BLaER1 treated with 17β-estradiol and CSF1 and Interleukin-3, amounts not matched to agents 10 nM and 100 nM (cell line): Measurements from ENCODE around the gene PRKAR1A.

Experiments used
- H3K27ac ChIP-seq, 11 experiments: shearing (Covaris generic); formaldehyde crosslinking; 2 replicates each; pipeline ENCODE4 v1.8.1; 2022
- H3K27me3 ChIP-seq, 11 experiments: shearing (Covaris generic); formaldehyde crosslinking; 2 replicates each; pipeline ENCODE4 v1.8.1; 2022
- H3K36me3 ChIP-seq, 11 experiments: shearing (Covaris generic); formaldehyde crosslinking; 2 replicates each; pipeline ENCODE4 v1.8.1; 2022
- H3K4me1 ChIP-seq, 10 experiments: shearing (Covaris generic); formaldehyde crosslinking; 2 replicates each; pipeline ENCODE4 v1.8.1; 2022
- H3K4me2 ChIP-seq, 11 experiments: shearing (Covaris generic); formaldehyde crosslinking; 2 replicates each; pipeline ENCODE4 v1.8.1; 2022
- H3K4me3 ChIP-seq, 10 experiments: shearing (Covaris generic); formaldehyde crosslinking; 2 replicates each; pipeline ENCODE4 v1.8.1; 2022
- H3K9ac ChIP-seq, 11 experiments: shearing (Covaris generic); formaldehyde crosslinking; 2 replicates each; pipeline ENCODE4 v1.8.1; 2022
- H3K9me3 ChIP-seq, 11 experiments: shearing (Covaris generic); formaldehyde crosslinking; replicated peaks in 1 of 11; 2 replicates each; pipeline ENCODE4 v1.8.1; 2022
- H4K20me1 ChIP-seq, 11 experiments: shearing (Covaris generic); formaldehyde crosslinking; 2 replicates each; pipeline ENCODE4 v1.8.1; 2022
- Cebpa-rat ChIP-seq, 11 experiments: shearing (Covaris generic); IDR thresholded peaks; 2 replicates each; pipeline ENCODE4 v1.8.1; 2022

The PRKAR1A gene

DNA sequence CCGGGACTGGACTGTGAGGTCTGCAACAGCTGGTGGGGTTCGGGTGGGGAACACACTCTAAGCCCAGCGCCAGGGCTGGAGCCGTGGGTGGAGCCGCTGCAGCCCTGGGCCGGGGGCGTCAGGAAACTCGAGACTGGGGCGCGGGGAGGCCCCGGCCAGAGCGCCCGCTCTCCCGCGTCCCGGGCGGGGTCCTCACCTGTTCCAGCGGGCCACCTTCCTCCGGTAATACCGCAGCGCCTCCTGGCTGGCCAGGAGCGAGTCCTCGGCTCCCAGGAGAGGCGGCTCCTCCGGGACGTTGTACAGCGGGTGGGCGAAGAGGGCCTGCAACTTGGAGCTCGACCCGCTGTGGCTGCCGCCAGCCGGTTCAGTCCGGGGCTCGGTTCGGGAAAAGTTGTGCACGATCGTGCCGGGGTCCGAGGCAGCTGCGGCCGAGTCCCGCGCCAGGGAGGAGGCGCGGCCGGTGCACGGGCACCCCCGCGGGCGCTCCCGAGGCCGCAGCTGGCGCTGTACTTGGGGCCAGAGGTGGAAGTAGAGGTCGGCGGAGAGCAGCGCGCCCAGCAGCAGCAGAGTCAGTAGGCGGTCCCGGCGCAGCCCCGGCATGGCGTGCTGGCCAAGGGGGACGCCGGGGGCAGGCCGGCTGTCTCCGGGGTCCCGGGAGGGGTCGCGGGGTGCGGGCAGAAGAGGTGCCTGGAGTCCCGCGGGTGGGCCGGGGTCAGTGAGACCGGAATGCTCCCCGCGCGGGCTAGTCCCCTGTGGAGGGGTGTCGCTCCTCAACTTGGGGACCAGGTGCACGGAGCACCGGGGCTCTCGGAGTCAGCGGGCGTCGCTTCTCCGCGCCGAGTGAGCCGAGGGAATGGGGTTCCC is 88.1 kb downstream of the PRKAR1A start:
- Histone ChIP-seq H3K4me2 (peak overlapping the region in 2 of 11 experiments; percentile 19 to 33; a peak in 1 of 22 replicates), H3K27me3 (peaks cover 19 to 31% (median 26%) of the 10 kb centered on the region in 11 experiments), H3K9ac (no peak overlapping the region), H3K9me3 (peaks cover 18 to 23% (median 19%) of the 10 kb centered on the region in 11 experiments), H3K36me3 (no peaks in the 10 kb centered on the region), H3K4me1 (peaks cover 0 to 40% (median 2%) of the 10 kb centered on the region in 10 experiments; a peak in 10 of 20 replicates), H4K20me1 (no peaks in the 10 kb centered on the region), H3K4me3 (peak overlapping the region in 4 of 10 experiments; percentile 9 to 40 (median 18); a peak in 3 of 20 replicates), H3K27ac (no peak overlapping the region)
- TF ChIP-seq Cebpa-rat (IDR thresholded peaks at IDR 0.05), result no peak
